GM12872 (cell line): ENCODE measurements around the gene FUT6.

Source experiments
- TF ChIP-seq, protein P1 (sequence below): IDR thresholded peaks from 3 replicates; pipeline ENCODE4 v1.5.1; 2011; ENCODE audit warnings: low read depth, mild to moderate bottlenecking, low read length, moderate library complexity; ENCODE audit not compliant: insufficient read depth

Gene FUT6

DNA sequence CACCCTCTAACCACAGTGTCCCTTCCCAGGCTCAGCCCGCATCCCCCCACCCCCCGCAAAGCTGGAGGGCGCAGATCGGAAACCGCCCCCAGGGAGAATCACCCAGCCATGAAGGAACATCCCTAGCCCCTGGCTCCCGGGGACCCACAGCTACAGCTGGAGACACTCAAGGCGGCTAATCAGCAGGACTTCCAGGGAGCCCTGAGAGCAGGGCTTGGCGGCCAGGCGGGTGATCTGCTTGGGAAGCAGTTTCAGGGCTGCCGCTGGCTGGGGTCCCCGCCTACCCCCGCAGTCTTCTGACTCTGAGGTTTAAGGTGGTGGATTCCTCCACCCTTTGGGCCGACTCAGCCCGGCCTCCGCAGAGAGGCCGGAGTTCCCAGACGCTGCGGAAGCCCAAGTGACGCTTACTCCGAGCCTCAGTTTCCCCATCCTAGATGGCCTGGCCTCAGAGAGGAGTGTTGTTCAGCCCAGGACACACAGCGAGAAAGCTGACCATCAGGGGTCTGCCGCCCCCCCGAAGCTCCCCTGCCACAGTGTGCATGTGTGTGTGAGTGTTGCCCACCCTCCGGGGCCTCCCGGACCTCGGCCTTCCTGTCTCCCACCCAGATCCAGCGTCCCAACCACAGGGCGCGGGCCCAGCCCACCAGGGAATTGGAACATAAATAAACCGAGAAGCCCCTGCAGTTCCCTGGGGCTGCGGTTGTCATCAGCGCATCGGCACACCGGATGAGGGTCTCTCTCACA, 9.8 kb downstream of the FUT6 start:
- TF ChIP-seq, protein P1, sequence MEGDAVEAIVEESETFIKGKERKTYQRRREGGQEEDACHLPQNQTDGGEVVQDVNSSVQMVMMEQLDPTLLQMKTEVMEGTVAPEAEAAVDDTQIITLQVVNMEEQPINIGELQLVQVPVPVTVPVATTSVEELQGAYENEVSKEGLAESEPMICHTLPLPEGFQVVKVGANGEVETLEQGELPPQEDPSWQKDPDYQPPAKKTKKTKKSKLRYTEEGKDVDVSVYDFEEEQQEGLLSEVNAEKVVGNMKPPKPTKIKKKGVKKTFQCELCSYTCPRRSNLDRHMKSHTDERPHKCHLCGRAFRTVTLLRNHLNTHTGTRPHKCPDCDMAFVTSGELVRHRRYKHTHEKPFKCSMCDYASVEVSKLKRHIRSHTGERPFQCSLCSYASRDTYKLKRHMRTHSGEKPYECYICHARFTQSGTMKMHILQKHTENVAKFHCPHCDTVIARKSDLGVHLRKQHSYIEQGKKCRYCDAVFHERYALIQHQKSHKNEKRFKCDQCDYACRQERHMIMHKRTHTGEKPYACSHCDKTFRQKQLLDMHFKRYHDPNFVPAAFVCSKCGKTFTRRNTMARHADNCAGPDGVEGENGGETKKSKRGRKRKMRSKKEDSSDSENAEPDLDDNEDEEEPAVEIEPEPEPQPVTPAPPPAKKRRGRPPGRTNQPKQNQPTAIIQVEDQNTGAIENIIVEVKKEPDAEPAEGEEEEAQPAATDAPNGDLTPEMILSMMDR = no peak

DNA sequence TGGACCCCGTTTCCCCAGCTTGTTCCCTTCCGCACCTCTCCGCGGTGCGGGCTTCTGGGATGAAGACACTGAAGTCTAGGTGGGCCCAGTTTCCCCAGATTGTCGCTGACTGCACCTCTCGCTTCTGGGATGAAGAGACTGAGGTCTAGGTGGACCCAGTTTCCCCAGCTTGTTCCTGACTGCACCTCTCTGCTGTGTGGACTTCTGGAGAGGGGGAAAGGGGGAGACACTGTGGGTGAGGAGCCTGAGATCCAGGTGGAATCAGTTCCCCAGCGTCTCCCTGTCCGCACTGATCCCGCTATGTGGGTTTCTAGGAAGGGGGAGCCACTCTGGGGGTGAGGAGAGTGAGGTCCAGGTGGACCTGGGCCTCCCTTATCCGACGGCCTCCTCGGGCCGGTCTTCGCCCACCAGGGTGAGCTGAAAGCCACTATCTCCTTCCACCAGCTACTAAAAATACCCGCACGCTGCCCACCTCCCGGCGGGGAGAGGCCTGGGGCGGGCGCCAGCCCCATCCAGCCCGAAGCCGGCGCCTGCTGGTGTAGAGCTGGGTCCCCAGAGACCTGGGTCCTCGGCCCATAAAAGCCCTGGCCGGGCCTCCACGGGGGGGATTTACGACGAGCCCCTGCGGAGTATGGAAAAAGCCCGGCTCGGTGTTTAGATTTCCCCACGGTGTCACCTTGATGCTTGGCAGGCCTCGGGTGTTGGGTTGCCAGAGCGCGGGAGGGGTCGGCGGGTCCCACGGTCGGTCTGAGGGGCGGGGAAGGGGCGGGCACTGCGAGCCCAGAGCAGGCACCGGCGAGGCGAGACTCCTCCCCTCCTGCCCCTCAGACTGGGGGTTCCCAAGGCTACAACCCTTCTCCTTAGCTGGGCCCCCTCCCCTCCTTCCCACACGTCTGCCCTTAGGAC, 10.6 kb downstream of the FUT6 start:
- TF ChIP-seq, protein P1 = no peak

DNA sequence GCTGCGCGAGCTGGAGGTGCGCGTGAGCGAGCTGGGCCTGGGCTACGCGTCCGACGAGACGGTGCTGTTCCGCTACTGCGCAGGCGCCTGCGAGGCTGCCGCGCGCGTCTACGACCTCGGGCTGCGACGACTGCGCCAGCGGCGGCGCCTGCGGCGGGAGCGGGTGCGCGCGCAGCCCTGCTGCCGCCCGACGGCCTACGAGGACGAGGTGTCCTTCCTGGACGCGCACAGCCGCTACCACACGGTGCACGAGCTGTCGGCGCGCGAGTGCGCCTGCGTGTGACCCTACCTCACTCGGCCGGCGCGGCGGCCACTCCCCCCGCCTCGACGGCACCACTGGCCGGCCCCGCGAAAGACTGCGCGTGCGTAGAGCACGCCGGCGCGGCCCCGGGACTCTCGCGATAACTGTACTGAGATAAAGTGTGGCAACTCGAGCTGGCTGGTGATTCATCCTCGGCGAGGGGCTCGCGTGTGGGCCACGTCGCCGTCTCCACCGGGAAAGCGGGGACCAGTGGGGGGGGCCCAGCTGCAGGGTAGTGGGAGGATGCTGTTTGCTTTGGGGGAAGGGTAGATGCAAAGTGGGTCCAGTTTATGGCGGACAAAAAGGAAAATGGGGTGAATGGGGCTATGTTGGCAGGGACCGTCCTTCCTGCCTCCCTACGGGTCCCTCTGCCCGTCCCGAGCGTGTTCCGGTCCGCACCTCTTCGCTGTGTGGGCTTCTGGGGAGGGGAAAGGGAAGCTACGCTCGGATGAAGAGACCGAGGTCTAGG, 11.4 kb downstream of the FUT6 start:
- TF ChIP-seq, protein P1 = no peak

DNA sequence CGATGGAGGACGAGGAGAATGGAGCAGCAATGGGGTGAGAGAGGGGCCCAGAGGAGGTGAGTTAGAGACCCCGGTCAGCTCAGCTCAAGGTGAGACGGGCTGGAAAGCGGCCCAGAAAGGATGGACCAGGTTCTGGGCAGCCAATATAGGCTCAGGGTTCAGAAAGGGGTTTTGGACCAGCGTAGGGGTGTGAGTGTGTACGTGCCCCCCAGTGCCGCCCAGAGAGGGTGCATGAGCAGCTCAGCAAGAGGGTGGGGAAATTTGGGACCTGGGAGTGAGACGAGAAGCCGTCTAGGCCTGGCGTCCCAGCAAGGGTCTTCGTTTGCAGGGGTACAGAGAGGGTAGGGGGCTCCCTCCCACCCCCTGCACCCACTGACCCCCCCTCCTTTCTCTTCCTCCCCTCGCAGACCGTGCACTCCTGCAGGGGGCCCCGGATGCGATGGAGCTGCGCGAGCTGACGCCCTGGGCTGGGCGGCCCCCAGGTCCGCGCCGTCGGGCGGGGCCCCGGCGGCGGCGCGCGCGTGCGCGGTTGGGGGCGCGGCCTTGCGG, 12.1 kb downstream of the FUT6 start:
- TF ChIP-seq, protein P1 = no peak

DNA sequence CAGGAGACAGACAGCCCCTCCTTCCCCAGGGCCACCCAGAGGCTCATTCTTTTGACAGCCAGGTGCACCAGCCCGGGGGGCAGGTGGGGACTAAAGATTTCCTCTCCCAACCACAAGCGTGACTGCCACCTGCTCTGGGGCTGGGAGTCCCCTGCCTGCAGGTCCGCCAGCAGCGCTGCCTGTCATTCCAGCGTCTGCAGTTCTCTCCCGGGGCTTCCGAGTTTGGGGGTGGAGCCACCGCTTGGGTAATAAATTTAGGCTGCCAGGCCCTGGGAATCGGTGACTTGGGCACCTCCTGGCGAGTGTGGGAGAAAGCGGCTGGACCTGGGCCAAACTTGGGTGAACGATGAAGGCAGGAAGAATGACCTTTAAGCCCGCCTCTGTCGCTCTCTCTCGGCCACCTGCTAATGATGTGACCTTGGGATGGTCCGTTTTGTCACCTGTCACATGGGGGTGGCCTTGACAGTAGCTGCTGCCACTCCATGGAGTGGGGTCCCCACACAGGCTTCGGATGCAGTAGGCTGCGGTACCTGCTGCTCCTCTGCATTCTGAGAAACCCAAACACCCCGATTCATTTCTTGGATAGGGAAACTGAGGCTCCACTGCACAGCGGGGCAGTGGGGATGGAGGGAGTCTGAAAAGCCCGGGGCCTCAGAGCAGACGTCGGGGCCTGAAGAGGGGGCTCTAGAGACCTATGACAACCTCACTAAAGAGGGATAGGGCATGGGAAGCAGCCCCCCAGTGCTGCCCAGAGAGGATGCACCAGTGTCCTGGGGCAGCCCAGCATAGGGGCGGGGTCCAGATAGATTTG, 12.8 kb downstream of the FUT6 start:
- TF ChIP-seq, protein P1 = no peak

DNA sequence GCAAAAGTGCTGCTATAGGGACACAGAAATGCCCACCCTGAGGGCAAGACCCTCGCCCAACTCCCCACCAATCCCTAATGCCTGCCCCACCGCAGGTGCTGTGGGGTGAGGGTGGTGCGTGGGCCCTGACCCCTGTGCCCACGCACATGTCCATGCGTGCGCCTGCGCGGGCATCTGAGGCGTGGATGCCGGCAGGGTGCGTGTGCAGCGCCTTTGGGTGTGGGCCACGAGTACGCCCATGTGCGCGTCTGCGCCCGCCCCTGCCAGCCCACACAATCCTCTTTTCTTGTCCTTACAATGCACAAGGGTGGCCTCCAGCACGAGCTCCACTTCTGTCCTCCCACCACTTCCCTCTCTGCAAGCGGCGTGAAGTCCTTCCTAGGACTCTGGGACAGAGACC, 14.3 kb downstream of the FUT6 start:
- TF ChIP-seq, protein P1 = no peak
